ENCODE results near the gene TTL. TPM values are rescaled to one million over a fixed set of nuclear protein-coding genes. Genes with fewer than 3 reads are reported as not detected.
"Not testable (repeated sequence)": the region's sequence is repeated elsewhere in the genome, so short reads cannot be mapped to it uniquely, and the experiment has no call there.

Gene TTL
- total and polyA plus RNA-seq, 7 donors, result 3.6 to 29.6 (median 16.5) TPM

- no peaks in the 10 kb centered on the region for H3K9me3 ChIP-seq
- intact Hi-C loops (cut with DNase I), result no loop called here
- no peaks in the 10 kb centered on the region for H3K4me1 ChIP-seq
- no peak for TF ChIP-seq POLR2A (IDR thresholded peaks at IDR 0.05)
- no peak for TF ChIP-seq POLR2AphosphoS5 (IDR thresholded peaks at IDR 0.05)
- TF ChIP-seq EP300 (IDR thresholded peaks at IDR 0.05), result no peak
- TF ChIP-seq, protein P1, sequence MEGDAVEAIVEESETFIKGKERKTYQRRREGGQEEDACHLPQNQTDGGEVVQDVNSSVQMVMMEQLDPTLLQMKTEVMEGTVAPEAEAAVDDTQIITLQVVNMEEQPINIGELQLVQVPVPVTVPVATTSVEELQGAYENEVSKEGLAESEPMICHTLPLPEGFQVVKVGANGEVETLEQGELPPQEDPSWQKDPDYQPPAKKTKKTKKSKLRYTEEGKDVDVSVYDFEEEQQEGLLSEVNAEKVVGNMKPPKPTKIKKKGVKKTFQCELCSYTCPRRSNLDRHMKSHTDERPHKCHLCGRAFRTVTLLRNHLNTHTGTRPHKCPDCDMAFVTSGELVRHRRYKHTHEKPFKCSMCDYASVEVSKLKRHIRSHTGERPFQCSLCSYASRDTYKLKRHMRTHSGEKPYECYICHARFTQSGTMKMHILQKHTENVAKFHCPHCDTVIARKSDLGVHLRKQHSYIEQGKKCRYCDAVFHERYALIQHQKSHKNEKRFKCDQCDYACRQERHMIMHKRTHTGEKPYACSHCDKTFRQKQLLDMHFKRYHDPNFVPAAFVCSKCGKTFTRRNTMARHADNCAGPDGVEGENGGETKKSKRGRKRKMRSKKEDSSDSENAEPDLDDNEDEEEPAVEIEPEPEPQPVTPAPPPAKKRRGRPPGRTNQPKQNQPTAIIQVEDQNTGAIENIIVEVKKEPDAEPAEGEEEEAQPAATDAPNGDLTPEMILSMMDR (IDR thresholded peaks at IDR 0.05), result no peak
- H3K27me3 ChIP-seq, result no peaks in the 10 kb centered on the region
- no peak overlapping the region for H3K27ac ChIP-seq
- no peak overlapping the region for H3K4me3 ChIP-seq
- H3K36me3 ChIP-seq, result peaks cover 4 to 56% (median 8%) of the 10 kb centered on the region in 4 donors
- WGBS, 2 donors, result 97 to 98% methylated on average over 3 of the region's 3 CpGs
- no peak for DNase-seq
These were observed 34.8 kb downstream of the TTL start for GRCh38 chr2:112516801-112517200.

GRCh38 chr2:112518807-112519206 lies 36.9 kb downstream of the TTL start:
- peaks cover 4 to 66% (median 10%) of the 10 kb centered on the region in 4 donors for H3K36me3 ChIP-seq

GRCh38 chr2:112519506-112519905 lies 37.5 kb downstream of the TTL start:
- peaks cover 4 to 59% (median 10%) of the 10 kb centered on the region in 4 donors for H3K36me3 ChIP-seq
- H3K27me3 ChIP-seq, result no peaks in the 10 kb centered on the region
- 88 to 96% methylated on average over 9 of the region's 9 CpGs for WGBS, 2 donors
- no peaks in the 10 kb centered on the region for H3K9me3 ChIP-seq
- H3K27ac ChIP-seq, result no peak overlapping the region
- no peak for DNase-seq
- H3K4me3 ChIP-seq, result no peak overlapping the region
- intact Hi-C loops (cut with DNase I), result no loop called here
- no peaks in the 10 kb centered on the region for H3K4me1 ChIP-seq
- no peak for TF ChIP-seq POLR2AphosphoS5 (IDR thresholded peaks at IDR 0.05)
- TF ChIP-seq EP300 (IDR thresholded peaks at IDR 0.05), result no peak
- TF ChIP-seq POLR2A (IDR thresholded peaks at IDR 0.05), result no peak
- TF ChIP-seq, protein P1 (IDR thresholded peaks at IDR 0.05), result no peak

More at GRCh38 chr2:112518807-112519206, 36.9 kb downstream of the TTL start:
- no peaks in the 10 kb centered on the region for H3K4me1 ChIP-seq
- intact Hi-C loops (cut with DNase I), result no loop called here
- no peaks in the 10 kb centered on the region for H3K9me3 ChIP-seq
- no peak for DNase-seq
- WGBS, 2 donors, result 94% methylated on average over 7 of the region's 7 CpGs
- H3K27me3 ChIP-seq, result no peaks in the 10 kb centered on the region
- TF ChIP-seq POLR2A (IDR thresholded peaks at IDR 0.05), result no peak
- TF ChIP-seq, protein P1 (IDR thresholded peaks at IDR 0.05), result no peak
- TF ChIP-seq EP300 (IDR thresholded peaks at IDR 0.05), result no peak
- no peak for TF ChIP-seq POLR2AphosphoS5 (IDR thresholded peaks at IDR 0.05)
- H3K27ac ChIP-seq, result no peak overlapping the region
- no peak overlapping the region for H3K4me3 ChIP-seq

- H3K4me1 ChIP-seq, result no peaks in the 10 kb centered on the region
- no peak for DNase-seq
- 88 to 96% methylated on average over 7 of the region's 7 CpGs for WGBS, 2 donors
- peaks cover 4 to 52% (median 10%) of the 10 kb centered on the region in 4 donors for H3K36me3 ChIP-seq
- no peaks in the 10 kb centered on the region for H3K9me3 ChIP-seq
- no peak overlapping the region for H3K27ac ChIP-seq
- TF ChIP-seq, protein P1 (IDR thresholded peaks at IDR 0.05), result no peak
- TF ChIP-seq EP300 (IDR thresholded peaks at IDR 0.05), result no peak
- TF ChIP-seq POLR2AphosphoS5 (IDR thresholded peaks at IDR 0.05), result no peak
- TF ChIP-seq POLR2A (IDR thresholded peaks at IDR 0.05), result no peak
- H3K27me3 ChIP-seq, result no peaks in the 10 kb centered on the region
- intact Hi-C loops (cut with DNase I), result no loop called here
- no peak overlapping the region for H3K4me3 ChIP-seq
These were observed 38.4 kb downstream of the TTL start for GRCh38 chr2:112520234-112520783.

DNA sequence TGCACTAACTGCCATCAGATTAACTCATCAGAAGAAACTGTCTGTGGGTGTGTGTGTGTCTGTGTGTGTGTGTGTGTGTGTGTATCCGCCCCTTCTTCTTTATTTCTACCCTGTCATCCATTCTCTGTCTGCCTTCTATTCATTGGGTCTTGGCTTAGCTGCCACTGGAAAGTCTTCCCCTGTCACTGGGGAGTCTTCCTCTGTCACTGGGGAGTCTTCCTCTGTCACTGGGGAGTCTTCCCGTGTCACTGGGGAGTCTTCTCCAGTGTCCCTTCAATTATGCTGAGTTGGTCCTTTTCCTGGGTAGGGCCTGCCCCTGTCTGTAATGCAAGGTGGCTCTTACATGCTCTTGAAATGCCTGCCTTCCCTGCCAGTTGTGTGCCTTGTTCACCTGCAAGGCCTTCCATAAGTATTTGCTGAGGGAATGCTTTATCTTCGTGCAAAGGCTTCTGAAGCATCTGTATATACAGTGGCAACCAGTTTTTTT lies 41.4 kb downstream of the TTL start:
- H3K4me3 ChIP-seq, result no peak overlapping the region
- H3K27ac ChIP-seq, result no peak overlapping the region
- no peak for TF ChIP-seq POLR2AphosphoS5 (IDR thresholded peaks at IDR 0.05)
- TF ChIP-seq, protein P1 (IDR thresholded peaks at IDR 0.05), result no peak
- TF ChIP-seq EP300 (IDR thresholded peaks at IDR 0.05), result no peak
- no peak for TF ChIP-seq POLR2A (IDR thresholded peaks at IDR 0.05)
- H3K9me3 ChIP-seq, result no peaks in the 10 kb centered on the region
- no peak for DNase-seq
- 90 to 98% methylated on average over 3 of the region's 3 CpGs for WGBS, 2 donors
- intact Hi-C loops (cut with DNase I), result no loop called here
- peaks cover 4 to 45% (median 9%) of the 10 kb centered on the region in 4 donors for H3K36me3 ChIP-seq
- no peaks in the 10 kb centered on the region for H3K4me1 ChIP-seq
- H3K27me3 ChIP-seq, result no peaks in the 10 kb centered on the region

DNA sequence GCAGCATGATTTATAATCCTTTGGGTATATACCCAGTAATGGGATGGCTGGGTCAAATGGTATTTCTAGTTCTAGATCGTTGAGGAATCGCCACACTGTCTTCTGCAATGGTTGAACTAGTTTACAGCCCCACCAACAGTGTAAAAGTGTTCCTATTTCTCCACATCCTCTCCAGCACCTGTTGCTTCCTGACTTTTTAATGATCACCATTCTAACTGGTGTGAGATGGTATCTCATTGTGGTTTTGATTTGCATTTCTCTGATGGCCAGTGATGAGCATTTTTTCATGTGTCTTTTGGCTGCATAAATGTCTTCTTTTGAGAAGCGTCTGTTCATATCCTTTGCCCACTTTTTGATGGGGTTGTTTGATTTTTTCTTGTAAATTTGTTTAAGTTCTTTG lies 42.3 kb downstream of the TTL start:
- H3K36me3 ChIP-seq, result peaks cover 7 to 48% (median 15%) of the 10 kb centered on the region in 4 donors
- H3K27me3 ChIP-seq; H3K4me3 ChIP-seq; H3K4me1 ChIP-seq; H3K27ac ChIP-seq; H3K9me3 ChIP-seq; intact Hi-C loops (cut with DNase I); DNase-seq: not testable (repeated sequence)
- WGBS, 2 donors, result 95 to 98% methylated on average over 3 of the region's 3 CpGs

Data from sigmoid colon (tissue), 7 donors.